Measurements from ENCODE around the gene IRAG1.

The IRAG1 gene

DNA sequence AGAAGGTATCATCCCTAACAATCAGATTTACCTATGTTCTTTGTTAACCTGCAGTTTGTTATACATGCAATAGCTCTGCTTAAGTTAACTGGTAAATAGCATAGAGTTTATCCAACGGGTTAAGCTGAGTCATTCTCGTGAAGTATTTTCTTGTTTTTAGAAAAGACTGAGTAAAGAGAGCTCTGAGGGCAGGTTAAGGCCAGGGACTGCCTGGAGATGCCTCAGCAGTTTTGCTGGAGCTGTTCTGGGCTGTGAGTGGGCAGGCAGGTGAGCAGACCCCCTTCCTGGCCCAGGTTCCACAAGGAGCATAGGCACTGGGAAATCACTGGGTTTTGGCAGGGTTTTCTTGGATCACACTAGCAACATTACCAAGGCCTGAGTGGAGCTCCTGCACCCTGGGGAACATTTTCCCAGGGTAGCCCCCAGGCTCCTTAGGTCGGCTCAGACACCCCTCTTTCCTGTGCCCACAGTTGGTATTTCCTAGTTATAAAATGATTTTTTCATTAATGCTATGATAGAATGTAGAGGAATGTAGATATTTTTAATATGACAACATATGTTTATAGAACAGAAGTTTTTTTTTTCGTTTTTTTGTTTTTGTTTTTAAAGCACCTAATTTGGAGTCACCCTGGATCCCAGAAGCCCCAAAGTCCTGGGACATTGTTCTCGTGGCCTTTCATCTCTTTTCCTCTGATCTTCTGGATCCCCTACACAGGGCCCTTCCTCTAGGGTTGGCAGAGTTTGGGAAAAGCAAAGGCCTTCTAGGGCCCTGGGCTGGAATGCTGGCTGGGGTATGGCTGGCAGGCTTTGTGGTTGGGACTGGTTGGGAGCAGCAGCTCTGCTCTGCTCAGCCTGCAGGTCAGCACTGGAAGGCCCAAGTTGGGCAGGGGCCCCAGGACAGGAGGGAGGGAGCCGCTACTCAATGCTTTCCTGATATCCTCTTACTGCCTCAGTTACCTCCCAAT, 26.7 kb downstream of the IRAG1 start:
- no peak for DNase-seq (ENCODE audit: low read depth)

- DNase-seq (ENCODE audit: low read depth) = no peak
Observed at GRCh38 chr11:10664496-10664895, 29.1 kb downstream of the IRAG1 start.

DNA sequence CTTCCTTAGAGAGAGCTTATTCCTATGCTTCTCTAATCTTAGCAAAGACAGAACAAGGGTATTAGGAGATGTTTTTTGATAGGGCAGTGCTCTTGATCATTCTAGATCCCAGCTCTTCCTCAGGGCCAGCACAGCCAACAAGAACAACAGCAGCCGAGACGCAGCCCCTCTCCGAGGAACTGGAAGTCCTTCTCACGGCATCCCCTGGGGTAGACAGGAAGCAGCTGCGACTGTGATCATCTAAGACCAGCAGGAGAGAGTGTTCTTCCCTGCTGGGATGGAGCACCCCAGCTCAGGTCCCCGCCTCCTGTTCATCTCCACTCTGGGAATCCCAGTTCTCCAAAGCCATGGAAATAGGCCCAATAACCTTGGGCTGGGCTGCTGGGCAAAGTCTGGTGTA, 29.6 kb downstream of the IRAG1 start:
- DNase-seq (ENCODE audit: low read depth) = no peak

DNA sequence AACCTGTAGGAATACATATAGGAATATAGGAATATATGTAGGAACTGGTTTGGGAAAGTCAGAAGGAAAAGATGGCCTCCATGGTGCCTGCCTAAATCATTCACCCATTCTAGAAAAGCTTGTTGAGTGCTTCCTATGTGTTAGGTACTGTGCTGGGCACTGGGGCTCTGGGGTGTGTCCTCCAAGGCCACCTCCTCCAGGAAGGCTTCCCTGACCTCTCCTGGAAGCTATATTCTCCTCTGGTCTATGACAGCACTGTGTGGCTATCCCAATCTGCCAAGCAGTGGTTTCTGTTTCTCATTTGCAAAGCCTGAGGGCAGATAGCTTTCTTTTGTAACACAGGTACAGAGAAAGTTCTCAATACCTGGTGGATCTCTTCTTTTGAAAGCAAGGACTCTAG, 30.2 kb downstream of the IRAG1 start:
- DNase-seq (ENCODE audit: low read depth) = no peak

DNA sequence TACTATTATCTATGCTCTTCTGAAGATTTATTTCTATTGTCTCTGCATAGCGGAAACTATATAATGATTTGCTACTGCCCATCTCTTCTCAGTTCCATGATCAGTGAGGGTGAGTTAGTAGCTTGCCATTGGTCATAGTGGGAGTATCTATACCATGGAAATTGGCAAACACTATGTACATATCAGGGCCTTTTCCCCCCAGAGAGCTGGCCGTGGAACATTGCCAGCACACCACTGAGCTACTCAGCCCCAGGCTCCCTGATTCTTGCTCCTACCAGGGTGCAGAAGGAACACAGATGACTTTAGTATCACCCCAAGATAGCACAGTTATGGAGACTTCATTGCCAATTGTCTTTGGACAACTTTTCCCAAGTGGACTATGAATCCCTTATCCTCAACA, 33.2 kb downstream of the IRAG1 start:
- DNase-seq (ENCODE audit: low read depth) = no peak

DNA sequence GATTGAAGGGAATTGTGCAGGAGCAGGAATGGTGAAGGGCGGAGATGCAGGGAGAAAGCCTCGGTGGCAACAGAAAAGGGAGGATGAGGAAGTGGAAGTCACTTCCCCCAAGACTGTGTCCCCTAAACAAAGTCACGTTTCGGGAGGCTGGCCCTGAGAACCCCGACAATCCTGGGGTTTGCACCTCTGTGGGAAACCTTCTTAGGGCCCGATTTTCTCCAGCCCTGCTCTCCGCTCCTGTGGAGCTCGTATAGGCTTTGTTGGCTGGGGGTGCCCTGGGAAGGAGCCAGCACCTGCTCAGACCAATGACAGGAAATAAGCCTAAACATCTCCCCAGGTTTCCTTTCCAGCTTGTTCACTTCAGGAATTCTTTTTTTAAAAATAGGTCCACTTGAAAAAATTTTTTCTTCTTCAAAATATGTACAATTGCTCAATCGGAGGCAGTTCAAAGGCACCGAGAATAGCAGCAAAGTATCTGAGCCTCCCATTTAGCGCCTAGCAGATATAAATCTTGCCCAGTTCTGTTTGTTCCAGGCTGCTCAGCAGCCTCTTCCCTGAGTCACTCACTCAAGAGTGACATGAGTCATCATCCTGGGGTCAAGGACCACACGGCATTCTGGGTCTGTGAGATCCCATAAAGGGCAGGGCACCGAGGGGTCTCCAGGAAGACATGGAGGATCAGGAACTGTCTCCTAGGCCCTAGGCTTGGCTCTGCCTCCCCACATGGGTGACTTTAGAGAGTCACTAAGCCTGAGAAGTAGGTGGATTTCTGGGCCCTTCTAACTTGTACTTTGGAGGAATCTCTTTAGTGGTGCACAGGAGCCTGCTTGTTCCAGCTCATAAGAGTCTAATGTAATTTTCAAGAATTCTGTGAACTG, 34.0 kb downstream of the IRAG1 start:
- DNase-seq (ENCODE audit: low read depth) = peak; percentile 68

DNA sequence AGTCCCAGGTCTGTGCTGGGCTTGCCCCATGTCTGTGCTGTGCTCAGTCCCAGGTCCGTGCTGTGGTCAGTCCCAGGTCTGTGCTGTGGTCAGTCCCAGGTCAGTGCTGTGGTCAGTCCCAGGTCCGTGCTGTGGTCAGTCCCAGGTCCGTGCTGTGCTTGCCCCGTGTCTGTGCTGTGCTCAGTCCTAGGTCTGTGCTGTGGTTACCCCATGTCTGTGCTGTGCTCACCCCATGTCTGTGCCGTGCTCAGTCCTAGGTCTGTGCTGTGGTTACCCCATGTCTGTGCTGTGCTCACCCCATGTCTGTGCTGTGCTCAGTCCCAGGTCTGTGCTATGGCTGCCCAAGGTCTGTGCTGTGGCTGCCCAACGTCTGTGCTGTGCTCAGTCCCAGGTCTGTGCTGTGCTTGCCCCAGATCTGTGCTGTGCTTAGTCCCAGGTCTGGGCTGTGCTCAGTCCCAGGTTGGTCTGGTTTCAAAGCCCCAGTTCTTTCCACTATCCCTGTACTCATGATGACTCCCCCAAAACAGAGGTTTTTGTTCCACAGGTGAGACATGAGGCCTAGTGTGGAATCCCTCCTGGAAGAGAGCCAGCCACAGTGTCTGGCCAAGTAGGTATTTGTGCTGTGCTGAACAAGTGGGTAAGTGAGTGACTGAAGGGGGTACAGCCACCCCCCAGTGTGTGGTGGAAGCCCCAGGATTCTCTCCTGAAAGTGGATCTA, 34.8 kb downstream of the IRAG1 start:
- no peak for DNase-seq (ENCODE audit: low read depth)

- peak; percentile 37 for DNase-seq (ENCODE audit: low read depth)
Observed at GRCh38 chr11:10657308-10658271, 36.0 kb downstream of the IRAG1 start.

GRCh38 chr11:10655943-10656576, 37.5 kb downstream of the IRAG1 start:
- no peak for DNase-seq (ENCODE audit: low read depth)

DNA sequence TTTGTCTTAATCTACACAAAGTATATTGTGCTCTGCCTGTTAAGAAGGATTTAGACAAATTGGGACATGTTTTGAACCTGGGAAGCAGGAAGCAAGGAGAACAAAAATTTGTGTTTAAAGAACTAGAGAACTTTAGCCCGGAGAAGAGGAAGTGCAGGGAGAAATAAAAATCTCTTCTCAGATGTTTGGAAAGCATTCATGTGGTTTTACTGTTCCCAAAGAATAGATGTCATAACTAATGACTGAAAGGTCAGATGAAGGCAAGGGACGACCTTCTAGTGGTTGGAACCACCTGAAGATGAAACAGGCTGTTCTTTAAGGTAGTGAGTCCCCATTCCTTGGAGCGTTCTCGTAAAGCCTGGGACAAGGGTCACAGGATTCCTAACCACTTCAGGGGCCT, 38.3 kb downstream of the IRAG1 start:
- DNase-seq (ENCODE audit: low read depth) = no peak

DNA sequence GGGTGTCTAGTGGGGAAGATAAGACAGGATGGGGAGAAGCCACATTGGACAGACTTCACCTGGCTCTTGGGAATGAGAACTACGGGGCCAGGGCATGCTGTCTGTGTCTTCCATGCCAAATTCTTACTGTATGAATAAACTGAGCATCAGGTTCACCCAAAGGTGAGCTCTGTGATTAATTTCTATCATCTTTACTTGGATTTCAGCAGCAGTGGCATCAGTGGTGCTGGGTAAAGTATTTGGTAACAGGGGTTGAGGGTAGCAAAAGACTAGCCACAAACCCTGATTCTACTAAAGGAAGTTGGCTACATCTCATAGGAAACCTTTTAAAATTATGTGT, 38.8 kb downstream of the IRAG1 start:
- DNase-seq (ENCODE audit: low read depth) = no peak

- peak; percentile 72 for DNase-seq (ENCODE audit: low read depth)
Observed at GRCh38 chr11:10653946-10654810, 39.4 kb downstream of the IRAG1 start.

GRCh38 chr11:10653261-10653660, 40.3 kb downstream of the IRAG1 start:
- no peak for DNase-seq (ENCODE audit: low read depth)

- DNase-seq (ENCODE audit: low read depth) = no peak
Observed at GRCh38 chr11:10651656-10652361, 41.7 kb downstream of the IRAG1 start.

- no peak for DNase-seq (ENCODE audit: low read depth)
Observed at GRCh38 chr11:10650630-10651029, 42.9 kb downstream of the IRAG1 start.

- no peak for DNase-seq (ENCODE audit: low read depth)
Observed at GRCh38 chr11:10650166-10650565, 43.4 kb downstream of the IRAG1 start.

- DNase-seq (ENCODE audit: low read depth) = no peak
Observed at GRCh38 chr11:10648871-10649270, 44.7 kb downstream of the IRAG1 start.

DNA sequence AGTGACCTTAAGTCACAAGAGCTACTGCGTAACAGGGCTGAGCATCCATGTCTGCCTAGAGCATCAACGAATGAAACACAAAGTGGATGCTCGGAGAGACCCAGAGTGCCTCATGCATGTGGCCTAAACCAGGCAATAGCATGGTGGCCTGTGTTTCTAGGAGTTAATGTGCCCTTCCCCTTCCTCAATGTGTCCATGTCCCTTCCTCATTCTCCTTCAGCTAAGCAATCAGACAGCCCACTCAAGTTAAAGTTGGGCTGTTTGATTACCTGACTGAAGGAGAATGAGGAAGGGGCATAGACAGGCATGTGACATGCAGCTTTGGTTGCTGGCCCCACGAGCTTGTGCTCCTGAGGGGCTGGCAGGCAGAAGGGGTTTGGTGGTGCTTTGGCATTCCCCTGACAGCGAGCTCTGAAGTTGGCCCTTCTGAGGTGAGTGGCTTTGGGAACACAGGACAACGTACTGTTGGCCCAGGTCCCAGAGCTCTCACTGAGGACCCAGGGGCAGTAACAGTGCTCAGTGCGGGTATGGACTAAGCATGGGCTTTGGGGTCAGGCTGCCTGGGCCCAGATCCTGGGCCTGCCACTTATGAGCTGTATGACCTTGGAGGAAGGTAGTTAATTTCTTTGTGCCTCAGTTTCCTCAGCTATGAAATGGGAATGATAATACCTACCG, 46.7 kb downstream of the IRAG1 start:
- no peak for DNase-seq (ENCODE audit: low read depth)

DNA sequence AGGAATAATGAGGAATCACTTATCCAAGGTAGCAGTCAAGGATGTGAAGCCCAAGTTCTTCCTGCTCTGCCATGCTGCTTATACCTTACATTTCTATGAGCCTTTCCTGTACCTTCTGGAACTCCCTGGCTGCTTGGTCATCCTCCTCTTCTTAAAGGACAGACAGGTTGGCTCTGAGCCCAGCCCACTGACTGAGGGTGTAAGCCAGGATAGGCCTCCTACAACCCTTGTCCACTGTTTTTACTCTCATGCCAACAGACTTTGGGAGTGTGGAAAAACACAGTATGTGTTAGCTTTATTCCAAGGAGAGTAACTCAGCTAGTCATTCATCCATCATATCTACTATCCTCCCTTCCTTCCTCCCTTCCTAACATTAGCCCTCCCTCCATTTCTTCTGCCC, 47.5 kb downstream of the IRAG1 start:
- DNase-seq (ENCODE audit: low read depth) = no peak
